Thyroid gland (tissue), 4 donors: ENCODE measurements around the gene SLC16A8. TPM values are rescaled to one million over a fixed set of nuclear protein-coding genes. Genes with fewer than 3 reads are reported as not detected.

Experiments used
- DNase-seq, 2 donors: peaks; one replicate each; pipeline ENCODE4 v3.0.0-alpha.2; 2019
- H3K27ac ChIP-seq, 3 donors: fragments of 200-600 bp; sonication (generic); 1 replicate in 2 of 3; 2 replicates in 1 of 3; pipeline ENCODE4 v1.5.1; 2016 to 2019; ENCODE audit warnings: mild to moderate bottlenecking in 1 of 3, moderate library complexity in 1 of 3
- H3K27me3 ChIP-seq: fragments of 200-600 bp; sonication (generic); one replicate; pipeline ENCODE4 v1.5.1; 2019
- H3K36me3 ChIP-seq, 2 donors: fragments of 200-600 bp; sonication (generic); one replicate each; pipeline ENCODE4 v1.5.1; 2016 to 2019
- H3K4me1 ChIP-seq, 2 donors: fragments of 200-600 bp; sonication (generic); one replicate each; pipeline ENCODE4 v1.5.1; 2017 to 2019
- H3K4me3 ChIP-seq, 3 donors: fragments of 200-600 bp; sonication (generic); replicated peaks in 1 of 3; 1 replicate in 2 of 3; 2 replicates in 1 of 3; pipeline ENCODE4 v1.5.1; 2016; ENCODE audit warnings: mild to moderate bottlenecking in 1 of 3
- H3K9me3 ChIP-seq: fragments of 200-600 bp; sonication (generic); one replicate; pipeline ENCODE4 v1.5.1; 2017
- CTCF ChIP-seq, 6 experiments: fragments of 200-600 bp in 3 of 6; fragments of 450-650 bp in 3 of 6; sonication (generic) in 3 of 6; IDR thresholded peaks; one replicate each; pipeline ENCODE4 v1.5.1; 2016 to 2019; ENCODE audit warnings: antibody characterized with exemption in 6 of 6, mild to moderate bottlenecking in 2 of 6, inconsistent platforms in 1 of 6, moderate library complexity in 1 of 6
- POLR2A ChIP-seq, 2 donors: fragments of 450-650 bp; IDR thresholded peaks; one replicate each; pipeline ENCODE4 v1.6.1; 2017; ENCODE audit warnings: antibody characterized with exemption in 2 of 2, mild to moderate bottlenecking in 2 of 2, moderate library complexity in 1 of 2
- WGBS, 2 donors: methylation state at CpG; one replicate each; pipeline ENCODE4 v1.1.5; 2017; 5-methylcytosine and 5-hydroxymethylcytosine counted together
- intact Hi-C: fragments of 100-400 bp; cut with DNase I; formaldehyde crosslinking; loops from one replicate; pipeline ENCODE4 v1.15.1; 2023
- total RNA-seq, 4 donors: library from RNA; depleted of rRNA; stranded (reverse); fragments of >200 nt; gene quantifications; one replicate each; pipeline ENCODE4 v1.2.3, GENCODE V29; 2016

Gene SLC16A8
- total RNA-seq, 4 donors from 2014 or later: 0.88 to 1.0 TPM; not detected in 2

GRCh38 chr22:38073150-38074130 is 10.5 kb downstream of the SLC16A8 start:
- 94 to 96% methylated on average over 26 to 28 of the region's 28 CpGs for WGBS, 2 donors
- no peak for DNase-seq
- Histone ChIP-seq H3K27me3 (no peaks in the 10 kb centered on the region), H3K4me1 (no peaks in the 10 kb centered on the region), H3K36me3 (peaks cover 53 to 54% of the 10 kb centered on the region in 2 donors), H3K4me3 (no peak overlapping the region), H3K27ac (no peak overlapping the region), H3K9me3 (no peaks in the 10 kb centered on the region)
- TF ChIP-seq CTCF (IDR thresholded peaks at IDR 0.05) (no peak), POLR2A (IDR thresholded peaks at IDR 0.05) (no peak)
- intact Hi-C loops: no loop called here

GRCh38 chr22:38072322-38073149 is 11.4 kb downstream of the SLC16A8 start:
- peaks cover 62% of the 10 kb centered on the region in 2 donors for H3K36me3 ChIP-seq
- no peaks in the 10 kb centered on the region for H3K4me1 ChIP-seq
- H3K27me3 ChIP-seq: no peaks in the 10 kb centered on the region
- TF ChIP-seq CTCF (IDR thresholded peaks at IDR 0.05) (no peak), POLR2A (IDR thresholded peaks at IDR 0.05) (no peak)
- DNase-seq: no peak
- H3K27ac ChIP-seq: no peak overlapping the region
- 95 to 96% methylated on average over 24 to 25 of the region's 25 CpGs for WGBS, 2 donors
- H3K4me3 ChIP-seq: no peak overlapping the region
- intact Hi-C loops: no loop called here
- no peaks in the 10 kb centered on the region for H3K9me3 ChIP-seq

DNA sequence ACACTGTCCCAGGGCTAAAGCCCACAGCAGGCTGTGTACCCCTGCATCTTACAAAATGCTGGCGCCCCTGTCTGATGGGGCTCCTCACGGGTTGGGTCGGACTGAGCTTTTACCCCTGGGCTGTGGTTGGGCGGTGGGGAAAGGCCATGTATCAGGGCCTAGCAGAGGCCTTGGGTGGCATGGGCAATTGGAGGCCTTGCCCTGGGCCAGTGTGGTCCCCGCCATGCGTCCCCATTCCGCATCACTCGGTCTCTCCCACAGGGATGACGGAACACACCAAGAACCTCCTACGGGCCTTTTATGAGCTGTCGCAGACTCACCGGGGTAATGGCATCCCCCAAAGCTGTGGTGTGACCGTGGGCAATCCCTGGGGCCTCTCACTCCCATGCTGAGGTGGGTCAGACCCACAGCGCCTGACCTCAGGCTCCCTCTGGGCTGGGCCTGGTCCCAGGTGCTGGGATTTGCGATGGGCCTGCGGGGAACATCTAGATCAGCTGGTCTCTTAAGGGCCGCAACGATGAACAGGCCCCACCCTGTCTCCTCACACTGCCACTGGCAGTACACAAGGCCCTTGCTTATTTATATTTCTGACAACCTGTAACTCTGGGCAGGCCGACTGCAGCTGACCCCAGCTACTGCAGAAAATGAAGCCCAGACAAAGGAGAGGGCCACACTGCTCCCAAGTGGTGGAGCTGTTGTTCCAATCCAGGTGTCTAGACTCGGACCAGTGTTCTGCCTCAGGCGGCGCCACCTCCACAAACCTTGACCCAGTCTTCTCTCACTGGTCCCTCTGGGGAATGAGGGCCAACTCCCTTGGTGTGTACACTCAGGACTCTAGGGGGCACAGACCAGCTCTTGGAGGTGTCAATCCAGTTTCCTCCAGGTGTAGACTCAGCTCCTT is 12.3 kb downstream of the SLC16A8 start:
- no peaks in the 10 kb centered on the region for H3K27me3 ChIP-seq
- H3K4me1 ChIP-seq: no peaks in the 10 kb centered on the region
- intact Hi-C loops: no loop called here
- H3K36me3 ChIP-seq: peaks cover 63 to 65% of the 10 kb centered on the region in 2 donors
- H3K9me3 ChIP-seq: no peaks in the 10 kb centered on the region
- 93 to 97% methylated on average over 13 to 20 of the region's 22 CpGs for WGBS, 2 donors
- H3K4me3 ChIP-seq: no peak overlapping the region
- DNase-seq: no peak
- TF ChIP-seq CTCF (IDR thresholded peaks at IDR 0.05): no peak
- no peak for TF ChIP-seq POLR2A (IDR thresholded peaks at IDR 0.05)
- H3K27ac ChIP-seq: no peak overlapping the region

- H3K9me3 ChIP-seq: no peaks in the 10 kb centered on the region
- H3K27me3 ChIP-seq: no peaks in the 10 kb centered on the region
- intact Hi-C loops: no loop called here
- H3K27ac ChIP-seq: peak overlapping the region in 2 of 3 donors; percentile 18 to 53
- DNase-seq: no peak
- no peak overlapping the region for H3K4me3 ChIP-seq
- TF ChIP-seq CTCF (IDR thresholded peaks at IDR 0.05): no peak
- TF ChIP-seq POLR2A (IDR thresholded peaks at IDR 0.05): no peak
- WGBS, 2 donors: 90 to 95% methylated on average over 11 of the region's 11 CpGs
- no peaks in the 10 kb centered on the region for H3K4me1 ChIP-seq
- H3K36me3 ChIP-seq: peaks cover 75 to 76% of the 10 kb centered on the region in 2 donors
Observed at GRCh38 chr22:38070250-38070921, 13.6 kb downstream of the SLC16A8 start.
